AG09319 (cell line): ENCODE data around the gene BTBD9.

ENCODE experiments used
- DNase-seq: peaks from one replicate; pipeline ENCODE4 v3.0.0-alpha.2; 2010; ENCODE audit warnings: low read depth; ENCODE audit errors: extremely low read depth
- CTCF ChIP-seq: IDR thresholded peaks from 2 replicates; pipeline ENCODE4 v1.5.1; 2011; ENCODE audit warnings: low read depth, mild to moderate bottlenecking, inconsistent platforms, low read length, moderate library complexity

Gene BTBD9

GRCh38 chr6:38141716-38142115 lies 498.0 kb downstream of the BTBD9 start:
- no peak for DNase-seq
- no peak for TF ChIP-seq CTCF

- TF ChIP-seq CTCF, result no peak
- no peak for DNase-seq
These were observed 498.6 kb downstream of the BTBD9 start for GRCh38 chr6:38141085-38141484.

GRCh38 chr6:38138374-38138773 lies 501.4 kb downstream of the BTBD9 start:
- no peak for TF ChIP-seq CTCF
- DNase-seq, result no peak

- no peak for TF ChIP-seq CTCF
- DNase-seq, result no peak
These were observed 502.0 kb downstream of the BTBD9 start for GRCh38 chr6:38137608-38138265.

- no peak for DNase-seq
These were observed 503.2 kb downstream of the BTBD9 start for GRCh38 chr6:38136547-38136946.

GRCh38 chr6:38134704-38135088 lies 505.0 kb downstream of the BTBD9 start:
- TF ChIP-seq CTCF, result no peak

More at GRCh38 chr6:38136547-38136946, 503.2 kb downstream of the BTBD9 start:
- no peak for TF ChIP-seq CTCF

GRCh38 chr6:38133932-38134703 lies 505.6 kb downstream of the BTBD9 start:
- DNase-seq, result no peak
- TF ChIP-seq CTCF, result no peak

More at GRCh38 chr6:38134704-38135088, 505.0 kb downstream of the BTBD9 start:
- no peak for DNase-seq
